Adipocyte (in vitro differentiated cells): ENCODE measurements around the gene RNASE13.
"Not testable (repeated sequence)": the region's sequence is repeated elsewhere in the genome, so short reads cannot be mapped to it uniquely, and the experiment has no call there.

Experiments
- DNase-seq: peaks from one replicate; pipeline ENCODE4 v3.0.0-alpha.2; 2015; ENCODE audit warnings: low read depth
- H3K27me3 ChIP-seq: replicated peaks from 2 replicates; pipeline ENCODE4 v1.7.0; 2013; ENCODE audit warnings: mild to moderate bottlenecking, low read length, moderate library complexity; ENCODE audit not compliant: control insufficient read depth, insufficient read depth
- H3K36me3 ChIP-seq: 2 replicates; pipeline ENCODE4 v1.7.0; 2013; ENCODE audit warnings: low read length, mild to moderate bottlenecking, moderate library complexity; ENCODE audit not compliant: control insufficient read depth, insufficient read depth, severe bottlenecking
- H3K4me1 ChIP-seq: 2 replicates; pipeline ENCODE4 v1.7.0; 2013; ENCODE audit warnings: mild to moderate bottlenecking, low read length, moderate library complexity; ENCODE audit not compliant: control insufficient read depth, insufficient read depth
- H3K4me3 ChIP-seq: 2 replicates; pipeline ENCODE4 v1.7.0; 2013; ENCODE audit warnings: mild to moderate bottlenecking, low read length, moderate library complexity
- H3K9ac ChIP-seq: 2 replicates; pipeline ENCODE4 v1.7.0; 2013; ENCODE audit warnings: mild to moderate bottlenecking, low read length, moderate library complexity
- H3K9me3 ChIP-seq: 2 replicates; pipeline ENCODE4 v1.7.0; 2013; ENCODE audit warnings: mild to moderate bottlenecking, low read length, moderate library complexity; ENCODE audit not compliant: control insufficient read depth

The RNASE13 gene

DNA sequence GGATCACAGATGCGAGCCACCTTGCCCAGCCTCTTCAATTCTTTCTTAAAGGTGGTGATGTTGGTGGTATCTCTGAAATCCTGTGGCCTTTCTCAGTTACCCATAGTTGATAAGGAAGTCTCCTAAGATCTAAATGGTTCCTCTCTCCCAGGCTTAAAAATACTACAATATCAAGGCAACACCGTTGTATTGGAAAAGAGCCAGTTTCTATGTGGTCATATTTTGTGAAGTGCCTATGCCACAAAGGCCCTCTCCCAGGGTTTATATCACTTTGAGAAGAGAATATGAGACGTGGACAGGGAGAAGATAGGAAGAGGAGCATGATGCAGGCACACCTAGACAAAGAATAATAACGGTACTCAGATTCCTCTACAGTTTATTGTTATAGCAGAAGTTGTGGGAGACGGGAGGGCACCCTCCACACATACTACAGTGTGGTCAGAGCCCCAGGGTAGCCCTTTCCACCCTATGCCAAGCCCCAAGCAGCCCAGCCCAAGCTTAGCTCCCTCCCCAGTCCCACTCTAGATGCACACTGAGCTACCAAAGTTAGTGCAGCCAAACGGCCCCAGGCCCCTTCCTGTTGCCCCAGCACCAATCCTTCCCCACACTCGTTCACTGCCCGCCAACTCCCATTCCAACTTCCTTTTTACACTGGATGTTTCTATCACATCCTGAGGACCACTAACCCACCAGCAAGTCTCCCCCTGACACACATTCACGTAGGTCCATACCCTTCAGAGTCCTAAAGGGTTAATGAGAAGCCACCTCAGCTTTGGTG is 18.0 kb downstream of the RNASE13 start:
- no peak for DNase-seq
- Histone ChIP-seq H3K9ac (no peak overlapping the region), H3K36me3 (no peaks in the 10 kb centered on the region), H3K4me1 (peaks cover 3% of the 10 kb centered on the region), H3K9me3 (no peaks in the 10 kb centered on the region), H3K27me3 (peaks cover 18% of the 10 kb centered on the region), H3K4me3 (no peak overlapping the region)

DNA sequence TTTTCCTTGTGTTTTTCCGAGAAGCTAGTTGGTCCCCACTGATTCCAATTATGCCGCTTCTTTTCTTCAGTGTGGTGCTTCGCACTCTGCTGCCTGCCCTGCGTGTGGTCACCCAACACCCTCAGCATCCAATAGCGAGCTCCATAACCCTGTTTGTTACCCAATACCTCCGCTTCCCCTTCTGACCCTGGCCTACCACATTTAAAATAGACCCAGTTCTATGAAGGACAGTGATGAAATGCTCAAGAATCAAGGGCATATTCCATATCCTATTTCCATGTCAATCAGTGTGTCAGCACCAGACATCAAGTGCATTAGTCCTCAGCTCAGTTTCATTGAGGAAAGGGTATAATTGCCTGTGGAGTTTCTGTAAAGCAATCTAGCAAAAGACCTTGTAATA is 19.3 kb downstream of the RNASE13 start:
- Histone ChIP-seq H3K9ac (no peak overlapping the region), H3K9me3 (no peaks in the 10 kb centered on the region), H3K27me3 (peaks cover 24% of the 10 kb centered on the region), H3K4me1 (peaks cover 3% of the 10 kb centered on the region), H3K36me3 (no peaks in the 10 kb centered on the region), H3K4me3 (no peak overlapping the region)
- DNase-seq = no peak

DNA sequence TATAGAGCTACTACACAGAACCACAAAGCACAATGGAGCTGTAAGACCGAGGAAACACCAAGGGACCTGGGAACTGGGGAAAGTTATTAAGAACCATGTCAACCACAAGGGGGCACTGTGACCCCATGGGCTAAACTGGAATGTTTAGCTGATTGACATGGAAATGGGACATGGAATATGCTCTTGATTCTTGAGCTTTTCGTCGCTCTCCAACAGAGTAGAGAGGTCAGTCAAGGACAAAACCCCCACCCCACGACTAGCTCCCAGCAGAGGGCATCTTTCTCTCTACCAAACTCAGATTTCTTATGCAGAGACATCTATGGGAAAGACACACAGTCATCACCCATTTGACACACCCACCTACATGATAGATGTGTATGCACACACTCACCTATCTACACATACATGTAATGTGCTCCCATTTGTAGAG is 19.8 kb downstream of the RNASE13 start:
- Histone ChIP-seq H3K4me3 (no peak overlapping the region), H3K9ac (no peak overlapping the region), H3K36me3 (no peaks in the 10 kb centered on the region), H3K9me3 (no peaks in the 10 kb centered on the region), H3K4me1 (peaks cover 3% of the 10 kb centered on the region), H3K27me3 (peaks cover 24% of the 10 kb centered on the region)
- peak; percentile 95 for DNase-seq

DNA sequence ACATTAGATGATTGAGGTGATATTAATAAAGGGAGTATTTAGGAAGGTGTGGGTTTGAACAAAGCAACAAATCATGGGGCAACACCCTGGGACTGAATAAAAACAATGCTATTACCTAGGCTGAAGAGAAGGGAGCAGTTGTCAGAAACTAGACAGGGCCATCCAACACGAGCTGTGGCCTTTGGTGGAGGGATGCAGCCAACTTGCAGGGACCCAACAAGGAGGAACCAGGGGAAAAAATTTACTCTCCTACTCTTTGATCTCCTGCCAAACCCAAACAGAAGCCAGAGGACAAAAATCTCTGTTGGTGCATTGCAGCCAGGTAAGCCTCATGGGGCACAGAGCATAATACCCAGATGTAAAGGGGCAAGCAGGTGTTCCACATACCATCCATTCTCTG is 23.5 kb downstream of the RNASE13 start:
- Histone ChIP-seq H3K9ac (no peak overlapping the region), H3K9me3 (no peaks in the 10 kb centered on the region), H3K4me1 (no peaks in the 10 kb centered on the region), H3K36me3 (no peaks in the 10 kb centered on the region), H3K4me3 (no peak overlapping the region), H3K27me3 (peaks cover 24% of the 10 kb centered on the region)
- no peak for DNase-seq

DNA sequence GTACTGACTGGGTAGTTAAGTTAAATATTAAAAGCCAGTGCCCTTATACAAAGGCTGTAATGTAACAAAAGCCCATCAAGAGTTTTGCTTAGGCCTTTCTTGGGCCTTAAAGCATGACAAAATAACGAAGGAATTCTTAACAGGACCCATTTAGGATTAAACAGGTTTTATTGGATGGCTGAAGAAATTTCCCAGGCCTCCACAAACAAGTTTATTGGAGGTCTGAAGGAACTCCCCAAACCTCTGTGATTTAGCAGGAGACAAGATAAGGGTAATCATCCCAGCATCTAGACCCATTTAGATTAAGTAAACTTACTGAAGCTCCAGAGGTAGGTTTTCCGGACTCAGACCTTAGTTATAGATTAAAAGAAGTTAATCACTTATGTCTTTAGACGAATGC is 24.9 kb downstream of the RNASE13 start:
- not testable (repeated sequence) for DNase-seq, H3K9me3 ChIP-seq, H3K36me3 ChIP-seq, H3K4me3 ChIP-seq, H3K9ac ChIP-seq, H3K4me1 ChIP-seq
- H3K27me3 ChIP-seq = peaks cover 24% of the 10 kb centered on the region

DNA sequence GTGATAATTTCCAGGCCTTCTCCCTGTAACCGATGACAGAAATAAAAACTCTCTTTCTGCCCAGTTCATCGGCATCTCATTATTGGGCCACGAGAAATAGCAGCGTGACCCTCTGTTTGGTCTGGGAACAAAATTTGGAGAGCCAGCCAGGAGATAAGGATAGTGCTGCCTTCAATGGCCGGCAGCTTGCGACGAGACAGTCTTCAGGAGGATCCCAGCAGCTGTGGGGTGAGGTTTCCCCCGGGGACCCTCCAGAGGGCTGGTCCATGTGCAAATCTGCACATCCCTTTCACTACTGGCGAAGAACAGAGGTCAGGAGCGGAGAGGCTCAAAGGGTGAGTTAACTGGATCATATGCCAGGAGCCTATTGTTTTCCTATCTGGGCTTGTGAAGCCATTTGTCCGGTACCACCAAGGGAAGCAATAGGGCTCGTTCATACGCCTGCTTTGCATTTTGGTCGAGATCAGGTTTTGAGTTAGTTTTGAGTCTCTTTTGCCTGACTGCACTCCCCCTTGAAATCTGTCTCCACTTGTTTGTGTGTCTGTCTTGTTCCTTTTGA is 30.7 kb downstream of the RNASE13 start:
- DNase-seq = no peak
- Histone ChIP-seq H3K4me1 (peaks cover 7% of the 10 kb centered on the region), H3K27me3 (no peaks in the 10 kb centered on the region), H3K9ac (no peak overlapping the region), H3K4me3 (no peak overlapping the region), H3K9me3 (no peaks in the 10 kb centered on the region), H3K36me3 (no peaks in the 10 kb centered on the region)

DNA sequence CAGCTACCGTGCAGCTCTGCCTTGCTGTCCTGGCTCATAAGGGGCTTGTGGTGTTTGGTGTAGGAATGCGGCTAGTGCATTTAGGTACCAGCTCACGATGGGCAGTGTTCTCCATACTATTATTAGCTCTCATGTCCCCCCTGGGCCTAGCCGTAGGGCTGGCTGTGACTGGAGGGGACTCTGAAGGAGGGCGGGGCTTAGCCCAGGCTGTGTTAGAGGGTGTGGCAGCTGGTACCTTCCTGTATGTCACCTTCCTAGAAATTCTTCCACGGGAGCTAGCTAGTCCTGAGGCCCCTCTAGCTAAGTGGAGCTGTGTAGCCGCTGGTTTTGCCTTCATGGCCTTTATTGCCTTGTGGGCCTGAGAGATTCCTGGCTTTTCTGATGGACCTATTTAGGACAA is 33.4 kb downstream of the RNASE13 start:
- Histone ChIP-seq H3K9ac (no peak overlapping the region), H3K36me3 (peaks cover 14% of the 10 kb centered on the region), H3K4me3 (no peak overlapping the region), H3K9me3 (no peaks in the 10 kb centered on the region), H3K4me1 (peaks cover 16% of the 10 kb centered on the region), H3K27me3 (no peaks in the 10 kb centered on the region)
- no peak for DNase-seq

DNA sequence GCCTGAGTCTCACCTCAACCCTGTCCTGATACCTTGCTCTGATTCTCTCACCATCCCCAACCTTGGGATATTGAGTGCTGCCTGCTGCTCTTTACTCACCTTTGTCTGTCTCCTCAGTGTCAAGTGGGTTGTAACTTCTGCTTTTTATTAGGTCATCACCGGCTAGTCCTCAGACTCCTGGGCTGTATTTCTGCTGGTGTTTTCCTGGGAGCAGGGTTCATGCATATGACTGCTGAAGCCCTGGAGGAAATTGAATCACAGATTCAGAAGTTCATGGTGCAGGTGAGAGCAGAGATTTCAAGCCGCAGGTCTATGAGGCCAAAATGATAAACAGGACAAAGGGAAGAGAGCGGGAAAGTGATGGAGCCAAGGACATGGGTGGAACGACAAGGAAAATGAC is 35.0 kb downstream of the RNASE13 start:
- DNase-seq = no peak
- Histone ChIP-seq H3K27me3 (no peaks in the 10 kb centered on the region), H3K4me1 (peaks cover 16% of the 10 kb centered on the region), H3K4me3 (no peak overlapping the region), H3K9me3 (no peaks in the 10 kb centered on the region), H3K36me3 (peaks cover 30% of the 10 kb centered on the region), H3K9ac (no peak overlapping the region)

DNA sequence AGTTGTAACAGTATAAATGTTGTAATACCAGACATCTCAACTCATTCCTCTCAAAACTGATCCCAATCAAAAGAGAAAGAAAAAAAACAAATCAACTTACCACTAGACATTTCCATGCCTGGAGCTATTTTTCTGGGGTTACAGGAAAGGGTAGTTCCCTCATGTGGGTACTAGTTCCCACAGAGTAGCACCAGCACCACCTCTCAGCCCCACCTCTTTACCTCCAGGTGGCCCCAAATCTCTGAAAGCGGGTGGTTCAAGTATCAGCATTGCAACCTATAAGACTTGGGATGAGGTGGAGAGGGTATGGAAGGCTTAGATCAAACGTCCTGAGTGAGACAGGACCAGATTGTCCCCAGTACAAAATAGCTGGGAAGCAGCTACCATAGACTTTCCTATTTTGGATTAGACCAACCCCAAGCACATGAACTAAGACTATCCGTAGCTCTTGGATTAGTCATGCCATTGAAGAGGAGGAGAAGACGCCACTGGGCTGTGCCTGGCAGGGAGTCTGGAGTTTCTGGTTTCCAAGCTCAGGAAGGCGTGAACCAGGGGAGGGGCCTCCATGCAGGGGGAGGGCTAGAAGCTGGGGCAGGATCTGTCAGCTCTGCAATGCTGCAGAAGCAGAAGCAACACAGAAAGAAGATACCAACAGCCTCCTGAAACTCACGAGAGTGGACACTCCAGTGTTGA is 35.8 kb downstream of the RNASE13 start, which contains the start of gene SLC39A2:
SLC39A2 (plus strand) TSS at position 620 of the 693 bp plus-strand sequence. CDS start 154 bp downstream, outside the sequence.
- peak; percentile 63 for DNase-seq
- H3K9ac ChIP-seq = no peak within 1 kb of the TSS
- no peaks in the 10 kb centered on the region for H3K9me3 ChIP-seq
- peaks cover 38% of the 10 kb centered on the region for H3K36me3 ChIP-seq
- no peaks in the 10 kb centered on the region for H3K27me3 ChIP-seq
- H3K4me1 ChIP-seq = peaks cover 16% of the 10 kb centered on the region
- H3K4me3 ChIP-seq = peak within 1 kb of the TSS; percentile 26

DNA sequence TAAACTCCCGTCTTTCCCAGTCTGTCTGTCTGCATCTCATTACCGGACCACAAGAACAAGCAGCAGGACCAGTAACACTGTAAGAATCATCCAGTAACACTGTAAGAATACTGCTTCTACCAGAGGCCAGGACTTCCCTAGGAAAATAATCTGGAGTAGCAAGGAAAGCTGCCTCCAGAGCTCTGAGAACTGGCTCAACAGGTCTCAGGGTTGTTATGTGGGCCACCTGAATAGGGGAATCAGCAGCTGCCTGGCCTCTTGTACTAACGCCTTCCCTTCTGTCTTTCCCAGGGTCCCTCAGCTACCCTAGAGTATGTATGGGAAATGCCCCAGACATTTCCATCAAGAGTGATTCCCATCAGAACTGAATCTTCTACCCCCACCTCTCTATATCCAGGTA is 36.5 kb downstream of the RNASE13 start:
- peaks cover 42% of the 10 kb centered on the region for H3K36me3 ChIP-seq
- no peaks in the 10 kb centered on the region for H3K9me3 ChIP-seq
- peaks cover 16% of the 10 kb centered on the region for H3K4me1 ChIP-seq
- no peaks in the 10 kb centered on the region for H3K27me3 ChIP-seq
- H3K4me3 ChIP-seq = peak overlapping the region; percentile 26
- no peak overlapping the region for H3K9ac ChIP-seq
- no peak for DNase-seq

DNA sequence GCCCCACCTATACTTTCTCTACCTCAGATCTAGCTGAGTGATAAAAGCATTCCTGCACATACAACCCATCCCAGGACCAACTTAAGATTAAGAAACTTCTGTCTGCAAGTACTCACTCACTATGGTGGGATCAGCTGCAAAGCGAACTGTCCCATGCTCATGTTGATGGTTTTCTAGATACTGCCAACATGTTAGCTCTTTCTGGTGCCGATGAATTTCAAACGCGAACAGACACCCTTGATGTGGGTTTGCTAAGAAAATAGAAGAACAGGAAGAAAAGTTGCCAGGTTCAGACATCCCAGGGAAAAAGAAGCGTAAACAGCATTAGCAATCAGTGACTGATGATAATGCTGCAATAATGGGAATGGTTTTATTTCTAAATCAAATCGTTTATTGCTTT is 37.0 kb downstream of the RNASE13 start:
- H3K27me3 ChIP-seq = no peaks in the 10 kb centered on the region
- no peak for DNase-seq
- no peak overlapping the region for H3K9ac ChIP-seq
- H3K36me3 ChIP-seq = peaks cover 48% of the 10 kb centered on the region
- no peaks in the 10 kb centered on the region for H3K9me3 ChIP-seq
- H3K4me1 ChIP-seq = peaks cover 16% of the 10 kb centered on the region
- no peak overlapping the region for H3K4me3 ChIP-seq
